Stimulated activated CD8-positive, alpha-beta memory T cell treated with anti-CD3 and anti-CD28 coated beads, Interleukin-4, amount 100 ng/mL, for 1 hour (primary cell): ENCODE measurements around the gene TNFRSF9.
"Not testable (repeated sequence)": the region's sequence is repeated elsewhere in the genome, so short reads cannot be mapped to it uniquely, and the experiment has no call there.

Source experiments
- DNase-seq, 2 donors: peaks; one replicate each; pipeline ENCODE4 v3.0.0-alpha.2; 2020; ENCODE audit warnings: low read depth in 2 of 2, low spot score in 1 of 2

Gene TNFRSF9

GRCh38 chr1:7940745-7941436 is at the start of gene TNFRSF9:
TSS of gene TNFRSF9 (minus strand) at chr1:7940839. CDS start at chr1:7939994, 845 bp downstream.
- DNase-seq: peak; percentile 33 to 57

- no peak for DNase-seq
Observed at GRCh38 chr1:7989762-7990428, 49.3 kb upstream of the TNFRSF9 start.

GRCh38 chr1:7988576-7988975 is 47.9 kb upstream of the TNFRSF9 start:
- DNase-seq: no peak

DNA sequence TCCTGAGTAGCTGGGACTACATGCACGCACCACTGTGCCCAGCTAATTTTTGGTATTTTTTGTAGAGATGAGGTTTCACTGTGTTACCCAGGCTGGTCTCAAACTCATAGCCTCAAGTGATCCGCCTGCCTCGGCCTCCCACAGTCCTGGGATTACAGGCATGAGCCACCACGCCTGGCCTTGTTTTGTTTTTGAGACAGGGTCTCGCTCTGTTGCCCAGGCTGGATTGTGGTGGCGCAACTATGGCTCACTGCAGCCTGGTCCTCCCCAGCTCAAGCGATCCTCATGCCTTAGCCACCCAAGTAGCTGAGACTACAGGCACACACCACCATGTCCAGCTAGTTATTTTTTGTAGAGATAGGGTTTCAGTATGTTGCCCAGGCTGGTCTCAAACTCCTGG is 46.9 kb upstream of the TNFRSF9 start:
- no peak for DNase-seq

- no peak for DNase-seq
Observed at GRCh38 chr1:7985851-7986612, 45.4 kb upstream of the TNFRSF9 start.

DNA sequence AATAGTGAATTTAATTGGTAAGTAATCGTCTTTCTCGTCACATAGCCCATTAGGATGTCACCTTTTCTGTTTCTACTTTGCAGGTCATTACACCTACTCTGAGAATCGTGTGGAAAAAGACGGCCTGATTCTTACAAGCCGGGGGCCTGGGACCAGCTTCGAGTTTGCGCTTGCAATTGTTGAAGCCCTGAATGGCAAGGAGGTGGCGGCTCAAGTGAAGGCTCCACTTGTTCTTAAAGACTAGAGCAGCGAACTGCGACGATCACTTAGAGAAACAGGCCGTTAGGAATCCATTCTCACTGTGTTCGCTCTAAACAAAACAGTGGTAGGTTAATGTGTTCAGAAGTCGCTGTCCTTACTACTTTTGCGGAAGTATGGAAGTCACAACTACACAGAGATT is 44.2 kb upstream of the TNFRSF9 start:
- no peak for DNase-seq

- no peak for DNase-seq
Observed at GRCh38 chr1:7983086-7983778, 42.6 kb upstream of the TNFRSF9 start.

DNA sequence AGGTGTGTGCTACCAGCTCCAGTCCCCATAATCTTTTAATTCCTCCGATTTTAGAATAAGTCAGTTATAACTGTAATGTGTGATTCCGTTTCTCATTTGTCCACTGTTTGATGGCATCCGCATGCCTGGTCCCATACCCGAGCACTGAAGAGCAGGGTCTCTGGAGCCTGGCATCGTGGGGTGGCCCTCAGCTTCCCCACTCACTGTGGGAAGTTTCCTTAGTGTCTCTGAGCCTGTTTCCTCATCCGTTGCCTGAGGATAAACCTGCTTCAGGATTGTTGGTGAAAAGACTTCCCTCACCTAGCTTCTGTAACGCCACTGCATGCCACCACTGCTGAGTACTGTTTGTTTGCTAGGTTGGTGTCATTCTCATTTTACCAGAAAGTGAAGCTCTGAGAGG is 40.3 kb upstream of the TNFRSF9 start:
- no peak for DNase-seq

DNA sequence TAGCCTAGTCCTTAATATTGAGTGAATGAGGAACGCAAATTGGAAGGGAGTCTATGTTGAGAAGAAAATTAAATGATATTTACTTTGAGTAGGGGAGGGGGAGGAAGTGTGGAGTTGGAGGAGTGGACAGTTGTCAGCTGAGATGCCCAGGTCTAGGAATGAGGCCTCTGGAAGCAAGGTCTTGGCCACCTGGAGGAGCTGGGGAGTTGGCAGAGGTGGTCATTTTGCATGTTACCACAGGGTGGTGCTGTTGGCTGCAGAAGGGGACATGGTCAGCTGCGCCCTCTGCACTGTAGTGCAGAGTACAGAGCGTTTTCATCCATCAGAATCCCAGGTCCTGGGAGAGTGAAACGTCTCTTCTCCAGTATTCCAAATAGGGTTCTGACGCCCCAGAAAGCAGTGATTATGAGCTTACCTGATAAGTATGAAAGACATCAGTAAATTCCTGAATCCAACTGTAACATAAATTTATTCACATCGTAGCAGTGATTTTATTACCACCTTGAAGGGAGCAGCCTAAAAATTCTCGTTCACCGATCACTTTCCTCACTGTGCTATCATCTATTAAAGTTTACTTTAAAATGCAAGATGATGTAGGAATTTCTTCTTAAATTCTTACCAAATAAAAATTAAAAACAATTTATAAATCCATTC is 34.7 kb upstream of the TNFRSF9 start:
- DNase-seq: no peak

DNA sequence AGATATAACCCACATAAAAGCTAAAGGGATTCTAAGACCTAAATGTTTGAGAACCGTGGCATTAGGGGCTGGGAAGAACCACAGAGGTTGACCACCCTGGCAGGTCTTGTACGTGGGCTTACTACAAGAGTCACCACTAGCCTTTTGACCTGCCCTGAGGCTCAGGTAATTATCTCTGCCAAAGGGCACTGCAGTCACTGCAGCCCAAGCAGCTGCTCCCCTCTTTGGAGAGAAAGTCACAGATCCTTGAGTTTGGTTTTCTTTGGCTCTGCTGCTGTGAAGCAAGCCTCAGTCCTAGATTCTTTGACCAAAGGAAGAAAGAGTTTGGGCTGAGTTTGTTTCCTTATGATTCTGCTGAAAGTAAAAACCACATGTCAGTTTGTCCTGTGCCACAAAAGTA is 32.4 kb upstream of the TNFRSF9 start:
- DNase-seq: no peak

DNA sequence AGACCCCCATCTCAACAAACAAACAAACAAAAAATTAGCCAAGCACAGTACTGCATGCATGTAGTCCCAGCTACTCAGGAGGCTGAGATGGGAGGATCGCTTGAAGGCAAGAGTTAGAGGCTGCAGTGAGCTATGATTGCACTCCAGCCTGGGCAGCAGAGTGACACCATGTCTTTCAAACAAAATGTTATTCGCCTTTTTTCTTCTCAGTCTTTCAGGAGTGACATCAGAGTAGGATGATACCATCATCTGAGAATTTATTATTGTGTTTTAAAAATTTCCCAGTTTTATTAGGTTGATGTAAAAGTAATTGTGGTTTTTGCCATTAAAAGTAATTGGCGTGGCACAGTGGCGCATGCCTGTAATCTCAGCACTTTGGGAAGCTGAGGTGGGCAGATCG is 31.6 kb upstream of the TNFRSF9 start:
- no peak for DNase-seq

- DNase-seq: no peak
Observed at GRCh38 chr1:7971024-7971423, 30.4 kb upstream of the TNFRSF9 start.

DNA sequence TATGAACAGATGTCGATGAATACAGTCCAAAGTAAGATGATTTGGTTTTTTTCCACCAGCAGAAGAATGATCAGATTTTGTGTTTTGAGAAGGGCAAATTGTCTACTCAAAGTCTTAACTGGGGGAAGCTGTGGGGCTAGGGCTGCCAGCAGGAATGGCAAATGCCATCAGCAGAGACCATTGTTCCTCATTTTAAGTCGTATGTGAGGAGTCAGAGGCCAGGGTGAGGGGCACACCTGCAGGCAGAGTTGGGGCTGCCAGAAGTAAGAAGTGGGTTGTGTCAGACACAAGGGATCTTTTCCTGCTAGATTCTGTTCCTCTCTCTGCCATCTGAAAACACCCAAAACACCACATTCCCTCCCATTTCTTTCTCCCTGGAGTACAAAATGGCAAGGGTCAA is 29.6 kb upstream of the TNFRSF9 start:
- DNase-seq: no peak

DNA sequence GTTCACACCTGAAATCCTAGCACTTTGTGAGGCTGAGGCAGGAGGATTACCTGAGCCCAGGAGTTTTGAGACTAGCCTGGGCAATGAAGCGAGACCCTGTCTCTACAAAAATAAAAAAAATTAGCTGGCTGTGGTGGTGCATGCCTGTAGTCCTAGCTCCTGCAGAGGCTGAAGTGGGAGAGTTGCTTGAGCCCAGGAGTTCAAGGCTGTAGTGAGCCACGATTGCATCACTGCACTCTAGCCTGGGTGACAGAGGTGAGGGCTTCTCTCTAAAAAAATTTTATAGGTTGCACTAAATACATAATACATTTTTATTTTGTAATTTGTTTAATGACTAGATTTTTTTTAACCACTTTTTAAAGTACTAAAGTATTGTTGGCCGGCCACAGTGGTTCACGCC is 27.0 kb upstream of the TNFRSF9 start:
- DNase-seq: no peak

DNA sequence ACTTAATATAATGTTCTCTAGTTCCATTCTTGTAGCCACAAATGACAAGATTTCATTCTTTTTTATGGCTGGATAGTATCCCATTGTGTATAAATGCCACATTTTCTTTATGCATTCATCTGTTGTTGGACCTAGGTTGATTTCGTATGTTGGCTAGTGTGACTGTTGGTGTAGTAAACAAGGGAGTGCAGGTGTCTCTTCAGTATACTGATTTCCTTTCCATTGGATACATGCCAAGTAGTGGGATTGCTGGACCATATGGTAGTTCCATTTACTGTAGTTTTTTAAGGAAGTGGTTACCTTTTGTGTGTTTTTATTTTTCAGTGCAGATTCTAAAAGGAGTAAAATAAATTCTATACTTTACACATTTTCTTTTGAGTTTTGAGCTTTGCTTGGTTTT is 26.6 kb upstream of the TNFRSF9 start:
- DNase-seq: no peak

DNA sequence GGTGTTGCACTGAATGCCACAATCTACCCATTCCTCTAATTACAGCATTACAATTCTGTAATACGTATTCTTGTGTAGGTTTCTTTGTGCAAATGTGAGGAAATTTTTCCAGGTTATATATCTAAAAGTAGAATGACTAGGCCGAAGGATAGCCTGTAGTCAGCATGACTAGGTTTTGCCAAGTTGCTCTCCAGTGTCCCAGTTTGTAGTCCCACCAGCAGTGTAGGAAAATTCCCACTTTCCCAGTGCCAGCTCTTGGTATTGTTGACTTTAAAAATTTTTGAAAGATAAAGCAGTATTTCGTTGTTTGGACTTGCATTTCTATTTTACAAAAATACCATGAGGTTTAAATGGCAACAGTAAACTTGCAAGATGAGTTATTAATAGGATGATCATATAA is 23.8 kb upstream of the TNFRSF9 start:
- no peak for DNase-seq

DNA sequence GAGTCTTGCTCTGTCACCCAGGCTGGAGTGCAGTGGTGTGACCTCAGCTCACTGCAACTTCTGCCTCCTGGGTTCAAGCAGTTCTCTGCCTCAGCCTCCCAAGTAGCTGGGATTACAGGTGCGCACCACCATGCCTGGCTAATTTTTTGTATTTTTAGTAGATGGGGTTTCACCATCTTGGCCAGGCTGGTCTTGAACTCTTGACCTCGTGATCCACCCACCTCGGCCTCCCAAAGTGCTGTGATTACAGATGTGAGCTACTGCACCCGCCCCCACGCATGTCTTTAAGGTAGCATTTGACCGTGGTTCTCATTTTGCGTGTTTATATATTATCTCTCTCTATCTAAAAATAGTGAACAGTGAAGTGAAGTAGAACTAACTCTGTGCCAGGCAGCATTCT is 23.2 kb upstream of the TNFRSF9 start:
- not testable (repeated sequence) for DNase-seq

- DNase-seq: not testable (repeated sequence)
Observed at GRCh38 chr1:7963378-7963730, 22.7 kb upstream of the TNFRSF9 start.

- DNase-seq: no peak
Observed at GRCh38 chr1:7962636-7963377, 22.2 kb upstream of the TNFRSF9 start.

- no peak for DNase-seq
Observed at GRCh38 chr1:7962014-7962335, 21.3 kb upstream of the TNFRSF9 start.
